HL-60 (cell line): ENCODE data around the gene ZFR2.

Source experiments
- CTCF ChIP-seq: IDR thresholded peaks from one replicate; pipeline ENCODE4 v1.5.1; 2011; ENCODE audit warnings: low read length, control low read depth, inconsistent platforms; ENCODE audit not compliant: insufficient read depth
- GABPA ChIP-seq: IDR thresholded peaks from 2 replicates; pipeline ENCODE4 v1.6.1; 2012; ENCODE audit warnings: low read depth
- POLR2AphosphoS5 ChIP-seq: IDR thresholded peaks from 2 replicates; pipeline ENCODE4 v1.6.1; 2012; ENCODE audit warnings: low read depth
- REST ChIP-seq: IDR thresholded peaks from 2 replicates; pipeline ENCODE4 v1.6.1; 2012; ENCODE audit warnings: low read depth; ENCODE audit not compliant: insufficient replicate concordance
- SPI1 ChIP-seq: IDR thresholded peaks from 2 replicates; pipeline ENCODE4 v1.6.1; 2012; ENCODE audit warnings: low read depth, mild to moderate bottlenecking, borderline replicate concordance

GRCh38 chr19:3839941-3840340 is 28.9 kb downstream of the ZFR2 start:
- TF ChIP-seq CTCF (no peak), GABPA (no peak), SPI1 (no peak), REST (no peak), POLR2AphosphoS5 (no peak)
